GM19468 (cell line): ENCODE results near the gene NARS2.
A peak's percentile ranks its signal among the peaks of the same experiment; 100 is the strongest.
"Not testable (repeated sequence)": the region's sequence is repeated elsewhere in the genome, so short reads cannot be mapped to it uniquely, and the experiment has no call there.

ENCODE experiments used
- ATAC-seq: cut with Tn5 transposase; IDR thresholded peaks from one replicate; pipeline ENCODE4 v1.9.1; 2021; ENCODE audit warnings: mild to moderate bottlenecking, moderate library complexity, moderate number of reproducible peaks; ENCODE audit not compliant: unreplicated experiment; ENCODE audit errors: extremely low read depth

NARS2 gene

GRCh38 chr11:78548911-78549590 is 25.6 kb downstream of the NARS2 start:
- ATAC-seq = no peak

- ATAC-seq = no peak
Observed at GRCh38 chr11:78547931-78548705, 26.5 kb downstream of the NARS2 start.

- ATAC-seq = no peak
Observed at GRCh38 chr11:78542007-78542406, 32.7 kb downstream of the NARS2 start.

- no peak for ATAC-seq
Observed at GRCh38 chr11:78541537-78541936, 33.1 kb downstream of the NARS2 start.

- ATAC-seq = no peak
Observed at GRCh38 chr11:78540256-78540655, 34.4 kb downstream of the NARS2 start.

GRCh38 chr11:78539506-78539905 is 35.2 kb downstream of the NARS2 start:
- ATAC-seq = no peak

- no peak for ATAC-seq
Observed at GRCh38 chr11:78536933-78537332, 37.7 kb downstream of the NARS2 start.

- no peak for ATAC-seq
Observed at GRCh38 chr11:78535920-78536319, 38.7 kb downstream of the NARS2 start.

- ATAC-seq = no peak
Observed at GRCh38 chr11:78535027-78535426, 39.6 kb downstream of the NARS2 start.

GRCh38 chr11:78533399-78533798 is 41.3 kb downstream of the NARS2 start:
- peak; percentile 37 for ATAC-seq

- ATAC-seq = no peak
Observed at GRCh38 chr11:78532991-78533390, 41.7 kb downstream of the NARS2 start.

- ATAC-seq = no peak
Observed at GRCh38 chr11:78526497-78527146, 48.0 kb downstream of the NARS2 start.

GRCh38 chr11:78525720-78526119 is 48.9 kb downstream of the NARS2 start:
- ATAC-seq = no peak

GRCh38 chr11:78520230-78520629 is 54.4 kb downstream of the NARS2 start:
- no peak for ATAC-seq

- no peak for ATAC-seq
Observed at GRCh38 chr11:78516281-78516680, 58.4 kb downstream of the NARS2 start.

- no peak for ATAC-seq
Observed at GRCh38 chr11:78514922-78515502, 59.7 kb downstream of the NARS2 start.

- ATAC-seq = not testable (repeated sequence)
Observed at GRCh38 chr11:78513085-78513484, 61.6 kb downstream of the NARS2 start.

GRCh38 chr11:78510597-78510996 is 64.1 kb downstream of the NARS2 start:
- no peak for ATAC-seq

- no peak for ATAC-seq
Observed at GRCh38 chr11:78510025-78510596, 64.6 kb downstream of the NARS2 start.

GRCh38 chr11:78504708-78505107 is 70.0 kb downstream of the NARS2 start:
- no peak for ATAC-seq

- no peak for ATAC-seq
Observed at GRCh38 chr11:78504181-78504580, 70.5 kb downstream of the NARS2 start.
